ENCODE data around the gene MDN1. TPM values are rescaled to one million over a fixed set of nuclear protein-coding genes. Genes with fewer than 3 reads are reported as not detected.

Gene MDN1
- total RNA-seq, 1 experiment from 2014 or later = 3.8 TPM

- no peak for DNase-seq (ENCODE audit: low read depth)
- in situ Hi-C loops (cut with HindIII; ENCODE audit: low pct_unique_long_range_greater_than_20kb, low sequenced_read_pairs) = no loop called here
Observed at GRCh38 chr6:89597372-89597771, 222.2 kb downstream of the MDN1 start.

GRCh38 chr6:89596484-89596883 lies 223.1 kb downstream of the MDN1 start:
- in situ Hi-C loops (cut with HindIII; ENCODE audit: low pct_unique_long_range_greater_than_20kb, low sequenced_read_pairs) = no loop called here
- no peak for DNase-seq (ENCODE audit: low read depth)

GRCh38 chr6:89596056-89596455 lies 223.5 kb downstream of the MDN1 start:
- DNase-seq (ENCODE audit: low read depth) = no peak
- in situ Hi-C loops (cut with HindIII; ENCODE audit: low pct_unique_long_range_greater_than_20kb, low sequenced_read_pairs) = no loop called here

Other genes with a start within 250 kb of the MDN1 start
- 4.6 and 4.7 TPM in 2 replicates for gene LYRM2, start 181.0 kb downstream of the MDN1 start, total RNA-seq (2014; rRNA removed; shearing (Covaris generic); ENCODE audit: low replicate concordance)
- 9.7 and 11.3 TPM in 2 replicates for gene CASP8AP2, start 10.1 kb upstream of the MDN1 start, total RNA-seq (2014; rRNA removed; shearing (Covaris generic); ENCODE audit: low replicate concordance)
- not detected in 2 replicates for gene GJA10, start 74.7 kb upstream of the MDN1 start, total RNA-seq (2014; rRNA removed; shearing (Covaris generic); ENCODE audit: low replicate concordance)